Inflammatory macrophage treated with lipopolysaccharide for 1 hour (primary cell): Measurements from ENCODE around the gene MDK.

ENCODE experiments used
- DNase-seq, 2 donors: peaks; one replicate each; pipeline ENCODE4 v3.0.0-alpha.2; 2020 to 2022

Gene MDK

DNA sequence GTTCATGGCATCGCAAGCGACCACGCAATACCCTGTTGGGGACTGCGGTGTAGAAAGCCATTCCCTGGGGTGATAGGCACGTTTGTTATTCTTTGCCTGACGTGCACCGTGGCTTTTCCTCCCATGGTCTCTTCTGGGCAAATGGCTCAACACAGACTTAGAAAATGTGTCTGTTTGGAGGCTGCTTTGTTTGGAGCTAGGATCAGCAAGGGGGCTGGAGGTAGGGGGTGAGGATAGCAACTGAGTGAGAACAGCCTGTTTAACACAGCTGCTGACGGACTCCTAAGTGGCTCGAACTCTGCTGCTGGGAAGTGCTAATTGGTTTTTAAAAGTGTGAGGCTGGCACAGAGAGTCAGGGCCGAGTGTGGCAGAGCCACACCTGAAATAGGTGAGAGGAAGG, 26.2 kb downstream of the MDK start:
- no peak for DNase-seq

- DNase-seq = no peak
Observed at GRCh38 chr11:46408407-46408986, 27.0 kb downstream of the MDK start.

GRCh38 chr11:46410021-46410420, 28.6 kb downstream of the MDK start:
- DNase-seq = no peak

DNA sequence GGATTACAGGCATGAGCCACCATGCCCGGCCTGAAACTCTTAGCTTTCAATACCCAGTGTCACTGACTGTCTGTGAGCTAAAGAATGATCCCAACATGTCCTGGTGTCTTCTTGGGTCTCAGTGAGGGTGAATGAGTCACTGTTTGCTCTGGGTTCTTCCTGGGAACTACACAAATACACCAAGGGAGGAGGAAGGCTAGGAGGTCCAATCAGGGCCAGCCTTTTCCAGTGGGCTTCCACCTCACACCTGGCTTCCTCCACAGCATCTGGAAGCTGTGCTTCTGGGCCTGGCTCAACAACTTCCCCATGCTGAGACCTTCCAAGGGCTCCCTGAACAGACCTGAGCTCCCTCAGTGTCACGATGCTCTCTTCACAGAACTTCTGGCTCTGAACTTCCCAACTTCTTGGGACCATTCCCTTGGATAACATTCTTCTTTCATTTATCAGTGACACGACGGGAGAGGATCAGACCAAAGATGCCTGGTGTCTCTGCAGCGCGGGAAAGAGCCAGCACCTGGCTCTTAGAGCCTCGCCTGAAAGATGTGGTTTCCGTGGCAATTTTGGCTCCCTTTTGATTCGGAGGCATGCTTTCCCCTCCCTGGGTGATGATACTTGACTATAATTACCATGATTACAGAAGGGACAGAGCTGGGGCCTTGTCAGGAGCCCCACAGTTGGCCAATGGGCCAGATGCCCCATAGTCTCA, 32.4 kb downstream of the MDK start:
- no peak for DNase-seq

GRCh38 chr11:46414466-46414796, 33.0 kb downstream of the MDK start:
- no peak for DNase-seq

DNA sequence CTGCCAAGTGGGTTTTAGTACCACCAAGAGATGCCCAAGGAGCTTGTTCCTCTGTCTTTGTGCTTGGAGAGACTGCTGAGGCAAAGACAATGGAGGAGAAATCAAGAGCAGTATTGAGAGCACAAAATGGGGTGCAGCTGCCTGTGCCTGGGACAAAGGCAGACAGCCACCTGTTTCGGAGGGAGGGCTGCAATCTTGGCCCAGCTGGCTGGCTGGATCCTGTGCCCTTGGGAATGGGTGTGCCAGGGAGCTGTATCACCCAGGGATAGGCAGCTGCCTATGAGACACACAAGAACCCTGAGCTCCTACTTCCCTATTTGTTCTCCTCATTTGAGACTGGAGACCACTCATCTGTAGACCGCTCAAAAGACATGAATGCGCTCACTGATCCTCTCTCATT, 33.4 kb downstream of the MDK start:
- no peak for DNase-seq

GRCh38 chr11:46417711-46418110, 36.2 kb downstream of the MDK start:
- no peak for DNase-seq

DNA sequence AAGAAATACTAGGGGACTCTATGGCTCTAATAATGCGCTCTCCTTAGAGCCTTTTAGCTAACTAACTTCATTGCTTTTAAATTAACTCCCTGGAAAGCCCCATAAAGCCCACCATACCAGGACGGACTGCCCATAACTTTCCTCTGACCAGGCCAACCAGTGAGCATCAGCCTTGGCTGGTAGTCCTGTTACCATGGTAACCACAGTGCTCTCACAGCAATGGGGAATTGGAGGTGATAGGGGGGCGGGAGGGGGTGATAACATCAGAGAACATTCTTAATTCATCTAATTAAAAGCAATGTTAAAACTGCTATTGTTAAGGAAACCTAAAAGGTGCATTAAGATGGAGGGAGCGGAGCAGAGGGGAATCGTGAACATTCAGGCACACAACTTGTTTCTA, 37.3 kb downstream of the MDK start:
- DNase-seq = no peak

DNA sequence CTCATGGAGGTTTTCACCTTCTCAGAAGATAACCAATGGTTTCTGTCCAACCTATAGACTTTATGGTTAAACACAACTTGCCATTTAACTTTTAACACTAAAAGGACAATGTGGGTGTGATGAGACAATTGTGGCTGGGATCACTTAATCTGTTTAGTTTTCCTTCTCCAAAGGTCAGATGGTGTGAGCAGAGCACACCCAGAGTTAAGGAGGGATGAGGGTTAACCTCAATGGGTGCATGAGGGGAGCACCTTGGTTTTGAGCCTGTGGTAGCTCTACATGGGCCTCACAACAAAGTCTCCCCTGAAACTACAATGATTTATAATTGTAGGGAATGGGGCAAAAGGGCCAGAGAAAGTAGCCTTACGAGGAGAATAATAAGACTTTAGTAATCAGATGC, 39.0 kb downstream of the MDK start:
- DNase-seq = no peak

GRCh38 chr11:46421257-46421880, 39.9 kb downstream of the MDK start:
- no peak for DNase-seq

DNA sequence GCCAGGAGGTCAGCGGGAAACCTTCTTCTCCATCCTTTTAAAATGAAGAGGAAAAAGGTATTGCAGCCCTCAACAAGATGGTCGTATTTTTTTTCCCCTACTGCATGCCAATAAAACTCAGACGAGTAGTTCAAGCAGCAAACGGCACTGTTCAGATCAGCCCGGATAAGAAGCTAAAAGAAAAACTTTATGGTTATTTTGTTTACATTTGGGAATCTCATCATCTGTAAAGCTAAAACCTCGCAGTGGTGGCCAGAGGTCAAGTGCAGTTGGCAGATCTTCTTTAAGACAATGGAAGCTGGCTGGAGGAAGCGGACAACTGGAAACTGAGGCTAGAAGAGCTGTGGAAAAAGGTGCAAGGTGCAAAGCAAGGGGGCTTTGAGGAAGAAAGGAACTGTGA, 41.1 kb downstream of the MDK start:
- DNase-seq = no peak

DNA sequence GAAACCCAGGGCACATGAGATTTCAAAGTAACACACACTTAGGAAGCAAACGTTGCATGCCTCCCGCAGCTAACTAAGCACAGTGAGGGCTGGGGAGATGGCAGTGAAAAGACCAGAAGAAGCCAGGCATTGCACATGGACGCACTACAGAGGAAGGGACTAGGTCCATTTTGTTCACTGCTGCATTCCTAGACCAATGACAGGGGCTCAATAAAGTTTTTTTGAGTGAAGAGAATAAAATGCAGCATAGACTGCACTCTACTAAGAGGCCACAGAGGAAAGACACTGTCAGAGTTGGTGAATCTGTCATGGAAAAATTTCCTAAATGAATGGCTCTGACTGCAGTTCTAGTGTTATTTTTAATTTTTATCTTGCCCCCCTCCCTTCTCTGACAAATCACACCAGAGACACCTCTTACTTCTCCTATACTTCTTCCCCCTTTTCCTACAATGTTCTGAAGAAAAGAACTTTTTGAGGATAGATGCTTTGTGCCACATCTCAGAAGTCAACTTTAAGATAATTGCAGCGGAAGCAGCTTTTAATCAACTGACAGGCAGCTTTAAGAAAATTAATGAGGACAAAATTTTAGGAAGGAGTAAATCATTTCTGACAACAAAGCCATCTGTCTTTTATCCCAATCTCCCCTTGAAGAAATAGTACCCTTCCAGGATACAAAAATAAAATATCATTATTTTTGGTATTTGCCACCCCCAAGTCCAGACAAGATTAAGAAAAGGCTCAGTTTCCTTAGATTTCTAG, 44.9 kb downstream of the MDK start:
- DNase-seq = no peak

DNA sequence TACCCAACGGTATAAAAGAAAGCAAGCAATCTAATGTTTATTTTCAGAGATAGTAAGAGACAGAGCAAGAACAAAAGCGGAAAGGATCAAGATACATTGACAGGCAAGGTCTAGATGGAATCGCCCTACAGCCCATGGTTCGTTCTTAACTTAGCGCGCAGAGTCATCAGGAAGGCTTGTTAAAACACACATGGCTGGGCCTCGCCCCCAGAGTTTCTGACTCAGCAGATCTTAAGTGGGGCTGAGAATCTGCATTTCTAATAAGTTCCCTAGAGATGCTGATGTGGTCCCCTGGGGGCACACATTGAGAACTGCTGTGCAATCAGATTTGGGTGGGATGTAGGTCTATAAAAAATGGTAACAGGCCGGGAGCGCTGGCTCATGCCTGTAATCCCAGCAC, 45.9 kb downstream of the MDK start:
- DNase-seq = no peak

GRCh38 chr11:46429717-46430116, 48.2 kb downstream of the MDK start:
- DNase-seq = no peak

- DNase-seq = no peak
Observed at GRCh38 chr11:46431211-46431610, 49.7 kb downstream of the MDK start.
